H1 (cell line): ENCODE results near the gene SATB2. TPM values are rescaled to one million over a fixed set of nuclear protein-coding genes. Genes with fewer than 3 reads are reported as not detected.

Experiments used
- CTCF ChIA-PET: fragments of 300-600 bp; sonication (Branson Sonifier 250); formaldehyde crosslinking; loops from one replicate; lab custom pipeline; 2021; ENCODE audit not compliant: partially characterized antibody; lab: Charles Lee
- POLR2A ChIA-PET: fragments of 300-600 bp; sonication (Branson Sonifier 250); formaldehyde crosslinking; loops from one replicate; lab custom pipeline; 2021; ENCODE audit warnings: inconsistent platforms; ENCODE audit not compliant: partially characterized antibody; lab: Charles Lee
- DNase-seq, 2 experiments: peaks; one replicate each; pipeline versions ENCODE4 v3.0.0 to v3.0.0-alpha.2; 2010 to 2022; ENCODE audit warnings: low spot score in 2 of 2, low read depth in 1 of 2, mixed read lengths in 1 of 2
- FAIRE-seq: peaks from 2 replicates; lab custom pipeline; 2011; peaks lifted over from hg19 to GRCh38; lab: Jason Lieb, UNC
- H2AFZ ChIP-seq: 2 replicates; pipeline ENCODE4 v1.8.1; 2012; ENCODE audit warnings: low read length, inconsistent platforms
- H2AK5ac ChIP-seq: 2 replicates; pipeline ENCODE4 v1.6.1; 2013; ENCODE audit warnings: low read depth, low read length
- H2BK120ac ChIP-seq: replicated peaks from 2 replicates; pipeline ENCODE3; 2013; ENCODE audit warnings: low read depth, low read length, inconsistent platforms
- H2BK12ac ChIP-seq: 2 replicates; pipeline ENCODE4 v1.6.1; 2013; ENCODE audit warnings: low read depth, low read length
- H2BK15ac ChIP-seq: 2 replicates; pipeline ENCODE4 v1.6.1; 2013; ENCODE audit warnings: low read length
- H2BK20ac ChIP-seq: 2 replicates; pipeline ENCODE4 v1.6.1; 2013; ENCODE audit warnings: low read length
- H2BK5ac ChIP-seq: 2 replicates; pipeline ENCODE4 v1.6.1; 2013; ENCODE audit warnings: low read depth, low read length
- H3K14ac ChIP-seq: 2 replicates; pipeline ENCODE4 v1.6.1; 2013; ENCODE audit warnings: inconsistent platforms; ENCODE audit not compliant: insufficient read length
- H3K18ac ChIP-seq: 2 replicates; pipeline ENCODE4 v1.6.1; 2013; ENCODE audit warnings: low read length; ENCODE audit errors: extremely low read depth
- H3K23ac ChIP-seq: 2 replicates; pipeline ENCODE4 v1.6.1; 2013; ENCODE audit warnings: inconsistent platforms; ENCODE audit not compliant: insufficient read length
- H3K23me2 ChIP-seq: 2 replicates; pipeline ENCODE4 v1.6.1; 2013; ENCODE audit warnings: low read depth, low read length
- H3K27ac ChIP-seq: 2 replicates; pipeline ENCODE4 v1.6.1; 2011; ENCODE audit warnings: low read depth, low read length, inconsistent platforms
- H3K27me3 ChIP-seq, 4 experiments: replicated peaks in 1 of 4; 1 replicate in 1 of 4; 2 replicates in 3 of 4; pipeline versions ENCODE4 v1.6.1 to v1.8.1; 2011 to 2013; ENCODE audit warnings: low read length in 3 of 4, mild to moderate bottlenecking in 3 of 4, inconsistent platforms in 2 of 4, mixed read lengths in 2 of 4, moderate library complexity in 1 of 4; ENCODE audit not compliant: control insufficient read depth in 3 of 4, insufficient read depth in 3 of 4; ENCODE audit errors: extremely low read depth in 1 of 4
- H3K36me3 ChIP-seq, 4 experiments: 2 replicates each; pipeline versions ENCODE4 v1.6.1 to v1.8.1; 2011 to 2013; ENCODE audit warnings: mild to moderate bottlenecking in 4 of 4, low read length in 3 of 4, moderate library complexity in 2 of 4, control low read depth in 1 of 4, inconsistent platforms in 1 of 4; ENCODE audit not compliant: insufficient read depth in 4 of 4, control insufficient read depth in 2 of 4
- H3K4ac ChIP-seq: replicated peaks from 2 replicates; pipeline ENCODE3; 2013; ENCODE audit warnings: low read length, low read depth, mixed read lengths, inconsistent platforms; ENCODE audit not compliant: insufficient read length
- H3K4me1 ChIP-seq, 4 experiments: replicated peaks in 1 of 4; 1 replicate in 1 of 4; 2 replicates in 3 of 4; pipeline versions ENCODE4 v1.6.1 to v1.8.1; 2011 to 2013; ENCODE audit warnings: low read length in 3 of 4, inconsistent platforms in 2 of 4, mixed read lengths in 1 of 4; ENCODE audit not compliant: insufficient read depth in 4 of 4, control insufficient read depth in 3 of 4
- H3K4me2 ChIP-seq, 2 experiments: 2 replicates each; pipeline versions ENCODE4 v1.6.1 to v1.8.1; 2011 to 2013; ENCODE audit warnings: low read depth in 2 of 2, low read length in 2 of 2, control low read depth in 1 of 2, inconsistent platforms in 1 of 2, mild to moderate bottlenecking in 1 of 2; ENCODE audit not compliant: insufficient read depth in 1 of 2
- H3K4me3 ChIP-seq, 4 experiments: fragments of 200-600, 300-600 bp in 1 of 4; sonication (generic), shearing (Covaris generic), sonication (Bioruptor Twin) in 1 of 4; 2 replicates each; pipeline versions ENCODE4 v1.5.1 to v1.8.1; 2011 to 2016; ENCODE audit warnings: low read length in 4 of 4, low read depth in 3 of 4, control low read depth in 2 of 4, inconsistent platforms in 2 of 4, mild to moderate bottlenecking in 2 of 4, mixed read lengths in 1 of 4, moderate library complexity in 1 of 4; ENCODE audit not compliant: insufficient read depth in 2 of 4; ENCODE audit errors: extremely low read depth in 1 of 4
- H3K56ac ChIP-seq: replicated peaks from 2 replicates; pipeline ENCODE3; 2013; ENCODE audit warnings: low read depth, mild to moderate bottlenecking, mixed read lengths, low read length, inconsistent platforms; ENCODE audit not compliant: insufficient read length
- H3K79me1 ChIP-seq: 2 replicates; pipeline ENCODE4 v1.6.1; 2013; ENCODE audit warnings: low read depth, low read length, control low read depth
- H3K79me2 ChIP-seq, 2 experiments: 2 replicates each; pipeline versions ENCODE4 v1.6.1 to v1.8.1; 2012 to 2013; ENCODE audit warnings: low read length in 2 of 2, mild to moderate bottlenecking in 2 of 2, inconsistent platforms in 1 of 2; ENCODE audit not compliant: insufficient read depth in 2 of 2, control insufficient read depth in 1 of 2
- H3K9ac ChIP-seq, 4 experiments: replicated peaks in 1 of 4; 1 replicate in 1 of 4; 2 replicates in 3 of 4; pipeline versions ENCODE4 v1.6.1 to v1.8.1; 2011 to 2013; ENCODE audit warnings: low read depth in 3 of 4, low read length in 3 of 4, control low read depth in 2 of 4, mild to moderate bottlenecking in 2 of 4, moderate library complexity in 2 of 4, inconsistent platforms in 1 of 4; ENCODE audit errors: extremely low read depth in 1 of 4
- H3K9me3 ChIP-seq, 2 experiments: 2 replicates each; pipeline versions ENCODE4 v1.6.1 to v1.8.1; 2012 to 2013; ENCODE audit warnings: mild to moderate bottlenecking in 2 of 2, moderate library complexity in 2 of 2, control low read depth in 1 of 2, inconsistent platforms in 1 of 2, low read depth in 1 of 2, low read length in 1 of 2, mixed read lengths in 1 of 2; ENCODE audit not compliant: insufficient read depth in 2 of 2
- H4K20me1 ChIP-seq, 2 experiments: replicated peaks in 1 of 2; 2 replicates each; pipeline versions ENCODE3 to v1.8.1; 2011 to 2013; ENCODE audit warnings: inconsistent platforms in 2 of 2, low read length in 2 of 2, mild to moderate bottlenecking in 1 of 2; ENCODE audit not compliant: insufficient read depth in 2 of 2, control insufficient read depth in 1 of 2
- H4K5ac ChIP-seq: 2 replicates; pipeline ENCODE4 v1.6.1; 2013; ENCODE audit warnings: low read length, low read depth, mixed read lengths, inconsistent platforms; ENCODE audit not compliant: insufficient read length
- H4K8ac ChIP-seq: 2 replicates; pipeline ENCODE4 v1.8.0; 2013; ENCODE audit warnings: mild to moderate bottlenecking, moderate library complexity, low read length, inconsistent platforms; ENCODE audit not compliant: insufficient read depth; ENCODE audit errors: extremely low read depth
- H4K91ac ChIP-seq: replicated peaks from 2 replicates; pipeline ENCODE3; 2013; ENCODE audit warnings: low read length, mixed read lengths, inconsistent platforms; ENCODE audit not compliant: insufficient read length
- WGBS, 2 experiments: shearing (Covaris generic) in 1 of 2; methylation state at CpG; one replicate each; pipeline versions ENCODE4 v1.1.6 to v1.1.7; 2013 to 2015; ENCODE audit warnings: low lambda C conversion rate in 2 of 2, mixed read lengths in 2 of 2, inconsistent platforms in 1 of 2, low coverage in 1 of 2, missing lambda C conversion rate in 1 of 2; ENCODE audit not compliant: insufficient replicate concordance in 2 of 2, insufficient coverage in 1 of 2, insufficient read length in 1 of 2; ENCODE audit errors: extremely low coverage in 1 of 2, missing lambda C conversion rate in 1 of 2; 5-methylcytosine and 5-hydroxymethylcytosine counted together
- polyA plus RNA-seq, 7 experiments: library from polyadenylated mRNA; depleted of rRNA in 3 of 7; stranded (reverse) in 5 of 7; unstranded in 2 of 7; fragments of >200 nt in 5 of 7; fragments of 200-250 nt in 2 of 7; gene quantifications; 1 replicate in 5 of 7; 2 replicates in 1 of 7; 4 replicates in 1 of 7; pipeline versions ENCODE4 v1.2.1 to v1.2.3, GENCODE V29; 2011 to 2013; ENCODE audit warnings: missing spikeins in 2 of 7, mixed read lengths in 2 of 7
- total RNA-seq: library from RNA; stranded (reverse); fragmentation: NEBNext Ultra II Directional; extraction: Animal tissue kit (Norgen Biotek cat#: 25700); gene quantifications from 2 replicates; pipeline ENCODE4 v1.2.1, GENCODE V29; 2021
- TF ChIP-seq, protein P1 (sequence below): IDR thresholded peaks from 2 replicates; pipeline ENCODE4 v1.6.1; 2012; ENCODE audit warnings: low read length, inconsistent platforms

The SATB2 gene
- total and polyA plus RNA-seq, 2 of the 8 experiments (the other 6 are each of a cell fraction or from before 2014, with no cell fraction given) = 1.3 to 5.7 TPM

DNA sequence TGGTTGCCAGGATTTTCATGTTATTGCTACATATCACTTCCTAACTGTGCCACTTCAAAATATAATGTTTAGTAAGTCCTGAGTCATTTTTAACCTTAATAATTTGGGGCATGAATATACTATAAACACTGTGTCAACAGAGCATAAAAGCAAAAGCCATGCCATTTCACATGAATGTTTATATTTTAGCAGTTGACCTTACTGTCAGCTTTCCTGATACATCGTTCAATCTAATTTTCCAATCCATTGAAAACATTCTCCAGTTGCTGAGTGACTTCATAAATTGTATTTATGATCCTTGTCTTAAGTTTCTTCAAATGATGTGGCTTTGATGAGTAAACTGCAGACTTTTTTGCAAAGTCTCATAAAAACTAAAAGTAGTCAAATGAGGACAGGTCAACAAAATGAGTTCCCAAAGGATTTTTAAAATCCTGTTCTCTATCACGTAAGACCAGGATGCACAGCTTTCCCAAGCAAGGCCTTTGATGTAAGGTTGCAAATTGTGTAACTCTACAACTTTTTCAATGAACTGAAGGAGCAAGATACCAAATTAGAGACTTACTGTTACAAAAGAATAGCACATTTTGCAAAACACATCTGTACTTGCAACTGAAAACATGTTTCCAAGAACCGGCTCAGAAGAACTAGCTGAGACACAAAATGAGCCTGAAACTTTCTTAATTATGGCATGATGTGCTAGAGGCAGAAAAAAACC is 117.7 kb downstream of the SATB2 start:
- Histone ChIP-seq H4K5ac (no peak overlapping the region), H2BK15ac (no peak overlapping the region), H2BK12ac (no peak overlapping the region), H3K4me2 (no peak overlapping the region), H4K91ac (no peak overlapping the region), H3K27me3 (no peaks in the 10 kb centered on the region), H3K79me1 (no peaks in the 10 kb centered on the region), H3K9me3 (no peaks in the 10 kb centered on the region), H2AFZ (no peak overlapping the region), H4K20me1 (no peaks in the 10 kb centered on the region), H3K4me3 (no peak overlapping the region), H3K4ac (no peak overlapping the region), H3K14ac (no peak overlapping the region), H2BK120ac (no peak overlapping the region), H3K9ac (no peak overlapping the region), H3K23me2 (no peaks in the 10 kb centered on the region), H2AK5ac (no peak overlapping the region), H3K36me3 (no peaks in the 10 kb centered on the region), H3K18ac (no peak overlapping the region), H3K79me2 (no peaks in the 10 kb centered on the region), H4K8ac (no peak overlapping the region), H3K27ac (no peak overlapping the region), H3K23ac (no peak overlapping the region), H2BK5ac (no peak overlapping the region), H3K56ac (no peak overlapping the region), H3K4me1 (no peaks in the 10 kb centered on the region), H2BK20ac (no peak overlapping the region)
- TF ChIP-seq, protein P1, sequence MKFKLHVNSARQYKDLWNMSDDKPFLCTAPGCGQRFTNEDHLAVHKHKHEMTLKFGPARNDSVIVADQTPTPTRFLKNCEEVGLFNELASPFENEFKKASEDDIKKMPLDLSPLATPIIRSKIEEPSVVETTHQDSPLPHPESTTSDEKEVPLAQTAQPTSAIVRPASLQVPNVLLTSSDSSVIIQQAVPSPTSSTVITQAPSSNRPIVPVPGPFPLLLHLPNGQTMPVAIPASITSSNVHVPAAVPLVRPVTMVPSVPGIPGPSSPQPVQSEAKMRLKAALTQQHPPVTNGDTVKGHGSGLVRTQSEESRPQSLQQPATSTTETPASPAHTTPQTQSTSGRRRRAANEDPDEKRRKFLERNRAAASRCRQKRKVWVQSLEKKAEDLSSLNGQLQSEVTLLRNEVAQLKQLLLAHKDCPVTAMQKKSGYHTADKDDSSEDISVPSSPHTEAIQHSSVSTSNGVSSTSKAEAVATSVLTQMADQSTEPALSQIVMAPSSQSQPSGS = no peak
- DNase-seq (no peak), FAIRE-seq (no peak)
- POLR2A ChIA-PET = no interaction called here
- 89% methylated on average over 3 of the region's 3 CpGs; no CpG with 5 or more reads in 1 of the 2 experiments for WGBS, 2 experiments
- CTCF ChIA-PET = no interaction called here
